K562 (cell line): Measurements from ENCODE around the gene FRMD4A. TPM values are rescaled to one million over a fixed set of nuclear protein-coding genes. Genes with fewer than 3 reads are reported as not detected.

Experiments used
- ATAC-seq: fragments of 200-7000 bp; cut with Tn5 transposase; 3 replicates; pipeline ENCODE4 v1.9.1; 2020; ENCODE audit warnings: moderate library complexity
- BruUV-seq: library from RNA; stranded (reverse); fragments of 400-500 nt; replicated peaks from 2 replicates; lab custom pipeline; 2021; lab: Mats Ljungman, UMichigan
- CTCF ChIA-PET: fragments of 300-600 bp; formaldehyde crosslinking; extraction: SDS; loops from one replicate; lab custom pipeline; 2021; ENCODE audit warnings: low intra/inter-chr PET ratio; lab: Yijun Ruan, JAX
- POLR2A ChIA-PET: fragments of 300-600, 350-650 bp; sonication (Branson Sonifier 250); formaldehyde crosslinking; extraction: SDS; loops from one replicate; lab custom pipeline; 2021; ENCODE audit warnings: antibody characterized with exemption, inconsistent platforms; lab: Yijun Ruan, JAX
- DNase-seq, 4 experiments: peaks; one replicate each; pipeline versions ENCODE4 v3.0.0 to v3.0.0-alpha.2; 2011 to 2018; ENCODE audit warnings: low spot score in 3 of 4, mixed read lengths in 3 of 4; ENCODE audit errors: extremely low read depth in 1 of 4
- FAIRE-seq: peaks from 2 replicates; lab custom pipeline; 2011; peaks lifted over from hg19 to GRCh38; lab: Jason Lieb, UNC
- H2AFZ ChIP-seq: 2 replicates; pipeline ENCODE4 v1.6.0; 2011; ENCODE audit warnings: low read depth, low read length, control low read depth, inconsistent platforms
- H3K27ac ChIP-seq: fragments of 200-600 bp; 3 replicates; pipeline ENCODE4 v1.8.0; 2011; ENCODE audit warnings: low read depth, mild to moderate bottlenecking, control low read depth, inconsistent platforms, low read length, moderate library complexity, mixed read lengths; ENCODE audit errors: extremely low read depth
- H3K27me3 ChIP-seq, 2 experiments: fragments of 300-600 bp in 1 of 2; 2 replicates in 1 of 2; 3 replicates in 1 of 2; pipeline versions ENCODE4 v1.6.0 to v1.8.0; 2011; ENCODE audit warnings: inconsistent platforms in 2 of 2, low read length in 2 of 2, mild to moderate bottlenecking in 1 of 2, mixed read lengths in 1 of 2, moderate library complexity in 1 of 2; ENCODE audit not compliant: control insufficient read depth in 2 of 2, insufficient read depth in 2 of 2
- H3K36me3 ChIP-seq: fragments of 300-600 bp; 3 replicates; pipeline ENCODE4 v1.8.0; 2011; ENCODE audit warnings: mild to moderate bottlenecking, low read length, inconsistent platforms; ENCODE audit not compliant: control insufficient read depth, insufficient read depth
- H3K4me1 ChIP-seq, 2 experiments: fragments of 200-600 bp in 1 of 2; replicated peaks in 1 of 2; 2 replicates in 1 of 2; 3 replicates in 1 of 2; pipeline versions ENCODE4 v1.5.1 to v1.8.0; 2011; ENCODE audit warnings: inconsistent platforms in 2 of 2, low read length in 2 of 2, mild to moderate bottlenecking in 1 of 2, mixed read lengths in 1 of 2, moderate library complexity in 1 of 2; ENCODE audit not compliant: control insufficient read depth in 2 of 2, insufficient read depth in 2 of 2
- H3K4me2 ChIP-seq: 2 replicates; pipeline ENCODE4 v1.6.1; 2011; ENCODE audit warnings: low read length, control low read depth, inconsistent platforms, mixed read lengths; ENCODE audit not compliant: insufficient read depth
- H3K4me3 ChIP-seq: fragments of 200-600 bp; sonication (generic), shearing (Covaris generic); 2 replicates; pipeline ENCODE4 v1.5.1; 2016; ENCODE audit warnings: control low read depth, inconsistent platforms
- H3K79me2 ChIP-seq: fragments of 200-600 bp; 3 replicates; pipeline ENCODE4 v1.8.0; 2011; ENCODE audit warnings: low read length, inconsistent platforms; ENCODE audit not compliant: control insufficient read depth, insufficient read depth
- H3K9ac ChIP-seq, 2 experiments: 2 replicates each; pipeline versions ENCODE4 v1.6.0 to v1.6.1; 2011; ENCODE audit warnings: low read depth in 2 of 2, low read length in 2 of 2, control low read depth in 1 of 2, inconsistent platforms in 1 of 2, mild to moderate bottlenecking in 1 of 2, mixed read lengths in 1 of 2; ENCODE audit not compliant: insufficient read depth in 1 of 2
- H3K9me1 ChIP-seq: one replicate; pipeline ENCODE4 v1.6.0; 2011; ENCODE audit warnings: inconsistent platforms, mild to moderate bottlenecking, low read length, moderate library complexity; ENCODE audit not compliant: control insufficient read depth, insufficient read depth
- H3K9me3 ChIP-seq: replicated peaks from 2 replicates; pipeline ENCODE4 v1.5.1; 2011; ENCODE audit warnings: low read depth, low read length, inconsistent platforms; ENCODE audit not compliant: control insufficient read depth, insufficient read depth
- H4K20me1 ChIP-seq: replicated peaks from 2 replicates; pipeline ENCODE4 v1.6.1; 2011; ENCODE audit warnings: low read length, inconsistent platforms, mixed read lengths; ENCODE audit not compliant: control insufficient read depth, insufficient read depth
- ARID2 ChIP-seq: fragments of 450-650 bp; IDR thresholded peaks from 2 replicates; pipeline ENCODE4 v1.6.1; 2017; ENCODE audit warnings: antibody characterized with exemption, mild to moderate bottlenecking
- HOXB6 ChIP-seq: fragments of 250-450 bp; sonication (Bioruptor Pico); IDR thresholded peaks from 2 replicates; pipeline ENCODE4 v1.5.1; 2022; ENCODE audit warnings: mild to moderate bottlenecking, borderline replicate concordance
- KDM2B ChIP-seq: fragments of 250-450 bp; sonication (Bioruptor Pico); IDR thresholded peaks from 2 replicates; pipeline ENCODE4 v1.8.0; 2021; ENCODE audit warnings: mild to moderate bottlenecking, moderate library complexity
- NCOA2 ChIP-seq, 2 experiments: fragments of 450-650 bp; IDR thresholded peaks; 2 replicates each; pipeline ENCODE4 v1.6.1; 2018; ENCODE audit warnings: mild to moderate bottlenecking in 2 of 2, moderate library complexity in 1 of 2; ENCODE audit not compliant: partially characterized antibody in 2 of 2
- RBM15 ChIP-seq: fragments of 200-400 bp; formaldehyde crosslinking; IDR thresholded peaks from 2 replicates; pipeline ENCODE4 v1.6.1; 2018; ENCODE audit warnings: mild to moderate bottlenecking, low read length, moderate library complexity; ENCODE audit not compliant: insufficient read depth
- TFAM ChIP-seq: fragments of 250-450 bp; sonication (Bioruptor Pico); conservative IDR thresholded peaks from 2 replicates; pipeline ENCODE4 v1.5.0; 2021; ENCODE audit warnings: mild to moderate bottlenecking, moderate library complexity
- ZBED1 ChIP-seq: IDR thresholded peaks from 2 replicates; pipeline ENCODE4 v1.6.1; 2014
- ZEB2 ChIP-seq: fragments of 450-650 bp; IDR thresholded peaks from 2 replicates; pipeline ENCODE4 v1.6.1; 2016
- ZNF121 ChIP-seq: sonication (generic); formaldehyde crosslinking; conservative IDR thresholded peaks from 2 replicates; pipeline ENCODE4 v1.8.0; 2022; ENCODE audit warnings: missing genetic modification reagents
- ZNF589 ChIP-seq: fragments of 200-800 bp; sonication (Bioruptor generic); IDR thresholded peaks from 2 replicates; pipeline ENCODE4 v1.6.1; 2016; ENCODE audit warnings: low read depth, missing genetic modification characterization, missing compliant biosample characterization
- ZNF699 ChIP-seq: fragments of 250-450 bp; sonication (Bioruptor Pico); IDR thresholded peaks from 2 replicates; pipeline ENCODE4 v1.8.0; 2021; ENCODE audit warnings: mild to moderate bottlenecking, moderate library complexity; ENCODE audit not compliant: insufficient replicate concordance
- ZNF780A ChIP-seq: fragments of 250-450 bp; sonication (Bioruptor Pico); IDR thresholded peaks from 2 replicates; pipeline ENCODE4 v1.5.0; 2021; ENCODE audit warnings: mild to moderate bottlenecking
- WGBS: fragments of 100-300 bp; shearing (Covaris generic); methylation state at CpG from one replicate; pipeline ENCODE4 v1.1.6; 2016; ENCODE audit warnings: low coverage, mixed read lengths; ENCODE audit not compliant: insufficient coverage; ENCODE audit errors: missing lambda C conversion rate; 5-methylcytosine and 5-hydroxymethylcytosine counted together
- in situ Hi-C: fragments of 300-500 bp; cut with MboI; formaldehyde crosslinking; loops from 4 replicates; pipeline ENCODE4 v1.15.0; 2018; ENCODE audit warnings: inconsistent platforms, mixed read lengths
- intact Hi-C: fragments of 100-400 bp; cut with micrococcal nuclease; formaldehyde crosslinking; loops from 2 replicates; pipeline ENCODE4 v1.14.2; 2022
- polyA plus RNA-seq, 8 experiments: library from polyadenylated mRNA; depleted of rRNA in 4 of 8; stranded (reverse) in 5 of 8; unstranded in 3 of 8; fragments of >200 nt; fragmentation: Nextera tagmentation in 2 of 8; fragmentation: Illumina TruSeq in 1 of 8; extraction: Ambion mirVana in 2 of 8; extraction: Trizol in 1 of 8; gene quantifications; 2 replicates each; pipeline versions ENCODE4 v1.2.1 to v1.2.3, GENCODE V29; 2011 to 2014; ENCODE audit warnings: inconsistent platforms in 1 of 8, missing spikeins in 1 of 8
- total RNA-seq, 7 experiments: library from RNA; depleted of rRNA in 6 of 7; stranded (reverse); fragments of >200 nt in 6 of 7; fragmentation: Illumina TruSeq in 2 of 7; extraction: Trizol in 2 of 7; gene quantifications; 2 replicates each; pipeline versions ENCODE4 v1.2.1 to v1.2.3, GENCODE V29; 2011 to 2021; ENCODE audit warnings: low replicate concordance in 1 of 7
- TF ChIP-seq, protein P1 (sequence below), 2 experiments: fragments of 450-650 bp in 1 of 2; sonication (generic) in 1 of 2; formaldehyde crosslinking in 1 of 2; IDR thresholded peaks; 2 replicates each; pipeline versions ENCODE4 v1.7.1 to v1.9.0; 2016 to 2022; ENCODE audit warnings: inconsistent platforms in 1 of 2, mild to moderate bottlenecking in 1 of 2, missing genetic modification reagents in 1 of 2

Gene FRMD4A
- total and polyA plus RNA-seq, 9 of the 15 experiments (the other 6 are each of a cell fraction or from before 2014, with no cell fraction given) = 0.80 to 5.2 (median 3.0) TPM

DNA sequence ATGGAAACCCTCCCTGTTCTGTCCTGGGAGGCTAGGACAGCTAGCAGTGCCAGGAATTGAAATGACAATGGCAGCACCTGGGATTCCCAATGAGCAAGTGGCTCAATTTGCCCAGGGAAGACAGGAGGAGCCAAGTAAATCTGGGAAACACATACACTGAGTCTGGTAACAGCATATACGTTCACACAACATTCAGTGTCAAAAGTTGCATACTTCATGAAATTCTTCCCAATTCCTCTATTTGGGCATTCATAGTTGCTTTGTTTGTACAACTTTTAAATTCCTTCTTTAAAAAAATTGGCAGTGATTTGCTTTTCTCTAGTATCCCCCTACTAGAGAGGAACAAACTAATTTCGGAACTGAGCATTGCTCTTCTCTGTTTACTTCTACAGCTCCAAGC lies 2.9 kb upstream of the FRMD4A start:
- POLR2A ChIA-PET = no interaction called here
- ATAC-seq (no peak), DNase-seq (no peak), FAIRE-seq (no peak)
- 0% methylated on average over 2 of the region's 2 CpGs for WGBS
- no peak overlapping the region for H3K9ac ChIP-seq
- no peaks in the 10 kb centered on the region for H3K9me1 ChIP-seq
- no peak overlapping the region for H2AFZ ChIP-seq
- H3K4me1 ChIP-seq = no peaks in the 10 kb centered on the region
- H3K4me3 ChIP-seq = no peak overlapping the region
- peaks cover 4% of the 10 kb centered on the region; the same call in 1 of the 2 replicates for H4K20me1 ChIP-seq
- H3K9me3 ChIP-seq = no peaks in the 10 kb centered on the region
- TF ChIP-seq ZEB2 = no peak
- no peak for TF ChIP-seq ZBED1
- no peak for TF ChIP-seq HOXB6 (CRISPR knock-in tag)
- no peak for TF ChIP-seq RBM15
- TF ChIP-seq, protein P1, sequence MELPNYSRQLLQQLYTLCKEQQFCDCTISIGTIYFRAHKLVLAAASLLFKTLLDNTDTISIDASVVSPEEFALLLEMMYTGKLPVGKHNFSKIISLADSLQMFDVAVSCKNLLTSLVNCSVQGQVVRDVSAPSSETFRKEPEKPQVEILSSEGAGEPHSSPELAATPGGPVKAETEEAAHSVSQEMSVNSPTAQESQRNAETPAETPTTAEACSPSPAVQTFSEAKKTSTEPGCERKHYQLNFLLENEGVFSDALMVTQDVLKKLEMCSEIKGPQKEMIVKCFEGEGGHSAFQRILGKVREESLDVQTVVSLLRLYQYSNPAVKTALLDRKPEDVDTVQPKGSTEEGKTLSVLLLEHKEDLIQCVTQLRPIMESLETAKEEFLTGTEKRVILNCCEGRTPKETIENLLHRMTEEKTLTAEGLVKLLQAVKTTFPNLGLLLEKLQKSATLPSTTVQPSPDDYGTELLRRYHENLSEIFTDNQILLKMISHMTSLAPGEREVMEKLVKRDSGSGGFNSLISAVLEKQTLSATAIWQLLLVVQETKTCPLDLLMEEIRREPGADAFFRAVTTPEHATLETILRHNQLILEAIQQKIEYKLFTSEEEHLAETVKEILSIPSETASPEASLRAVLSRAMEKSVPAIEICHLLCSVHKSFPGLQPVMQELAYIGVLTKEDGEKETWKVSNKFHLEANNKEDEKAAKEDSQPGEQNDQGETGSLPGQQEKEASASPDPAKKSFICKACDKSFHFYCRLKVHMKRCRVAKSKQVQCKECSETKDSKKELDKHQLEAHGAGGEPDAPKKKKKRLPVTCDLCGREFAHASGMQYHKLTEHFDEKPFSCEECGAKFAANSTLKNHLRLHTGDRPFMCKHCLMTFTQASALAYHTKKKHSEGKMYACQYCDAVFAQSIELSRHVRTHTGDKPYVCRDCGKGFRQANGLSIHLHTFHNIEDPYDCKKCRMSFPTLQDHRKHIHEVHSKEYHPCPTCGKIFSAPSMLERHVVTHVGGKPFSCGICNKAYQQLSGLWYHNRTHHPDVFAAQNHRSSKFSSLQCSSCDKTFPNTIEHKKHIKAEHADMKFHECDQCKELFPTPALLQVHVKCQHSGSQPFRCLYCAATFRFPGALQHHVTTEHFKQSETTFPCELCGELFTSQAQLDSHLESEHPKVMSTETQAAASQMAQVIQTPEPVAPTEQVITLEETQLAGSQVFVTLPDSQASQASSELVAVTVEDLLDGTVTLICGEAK (IDR thresholded peaks at IDR 0.05) = no peak
- TF ChIP-seq, protein P1 (CRISPR knock-in tag; IDR thresholded peaks at IDR 0.05) = no peak
- TF ChIP-seq ZNF121 (CRISPR knock-in tag) = no peak
- TF ChIP-seq ZNF699 (CRISPR knock-in tag) = no peak
- TF ChIP-seq TFAM = no peak
- TF ChIP-seq ARID2 = no peak
- TF ChIP-seq NCOA2 (IDR thresholded peaks at IDR 0.05; ENCODE audit: partially characterized antibody in 2 of 2) = no peak
- no peak for TF ChIP-seq KDM2B (CRISPR knock-in tag)
- no peak for TF ChIP-seq ZNF589 (CRISPR knock-in tag)
- no peak for TF ChIP-seq ZNF780A (CRISPR knock-in tag)
- in situ Hi-C loops (no loop called here), intact Hi-C loops (no loop called here)
- no peak overlapping the region for H3K27ac ChIP-seq
- no peak overlapping the region for H3K4me2 ChIP-seq
- CTCF ChIA-PET = no interaction called here
- no peaks in the 10 kb centered on the region for H3K79me2 ChIP-seq
- H3K36me3 ChIP-seq = no peaks in the 10 kb centered on the region
- H3K27me3 ChIP-seq = peaks cover 3 to 23% of the 10 kb centered on the region in 2 experiments; a peak in 3 of 5 replicates
- no TSS peak for BruUV-seq
